K562 (cell line): ENCODE results near the gene RNF151. TPM values are rescaled to one million over a fixed set of nuclear protein-coding genes. Genes with fewer than 3 reads are reported as not detected.

Experiments
- ATAC-seq: fragments of 200-7000 bp; cut with Tn5 transposase; 3 replicates; pipeline ENCODE4 v1.9.1; 2020; ENCODE audit warnings: moderate library complexity
- BruUV-seq: library from RNA; stranded (reverse); fragments of 400-500 nt; replicated peaks from 2 replicates; lab custom pipeline; 2021; lab: Mats Ljungman, UMichigan
- CTCF ChIA-PET: fragments of 300-600 bp; formaldehyde crosslinking; extraction: SDS; loops from one replicate; lab custom pipeline; 2021; ENCODE audit warnings: low intra/inter-chr PET ratio; lab: Yijun Ruan, JAX
- POLR2A ChIA-PET: fragments of 300-600, 350-650 bp; sonication (Branson Sonifier 250); formaldehyde crosslinking; extraction: SDS; loops from one replicate; lab custom pipeline; 2021; ENCODE audit warnings: antibody characterized with exemption, inconsistent platforms; lab: Yijun Ruan, JAX
- DNase-seq, 4 experiments: peaks; one replicate each; pipeline versions ENCODE4 v3.0.0 to v3.0.0-alpha.2; 2011 to 2018; ENCODE audit warnings: low spot score in 3 of 4, mixed read lengths in 3 of 4; ENCODE audit errors: extremely low read depth in 1 of 4
- FAIRE-seq: peaks from 2 replicates; lab custom pipeline; 2011; peaks lifted over from hg19 to GRCh38; lab: Jason Lieb, UNC
- H2AFZ ChIP-seq: 2 replicates; pipeline ENCODE4 v1.6.0; 2011; ENCODE audit warnings: low read depth, low read length, control low read depth, inconsistent platforms
- H3K27ac ChIP-seq: fragments of 200-600 bp; 3 replicates; pipeline ENCODE4 v1.8.0; 2011; ENCODE audit warnings: low read depth, mild to moderate bottlenecking, control low read depth, inconsistent platforms, low read length, moderate library complexity, mixed read lengths; ENCODE audit errors: extremely low read depth
- H3K27me3 ChIP-seq, 2 experiments: fragments of 300-600 bp in 1 of 2; 2 replicates in 1 of 2; 3 replicates in 1 of 2; pipeline versions ENCODE4 v1.6.0 to v1.8.0; 2011; ENCODE audit warnings: inconsistent platforms in 2 of 2, low read length in 2 of 2, mild to moderate bottlenecking in 1 of 2, mixed read lengths in 1 of 2, moderate library complexity in 1 of 2; ENCODE audit not compliant: control insufficient read depth in 2 of 2, insufficient read depth in 2 of 2
- H3K36me3 ChIP-seq: fragments of 300-600 bp; 3 replicates; pipeline ENCODE4 v1.8.0; 2011; ENCODE audit warnings: mild to moderate bottlenecking, low read length, inconsistent platforms; ENCODE audit not compliant: control insufficient read depth, insufficient read depth
- H3K4me1 ChIP-seq, 2 experiments: fragments of 200-600 bp in 1 of 2; replicated peaks in 1 of 2; 2 replicates in 1 of 2; 3 replicates in 1 of 2; pipeline versions ENCODE4 v1.5.1 to v1.8.0; 2011; ENCODE audit warnings: inconsistent platforms in 2 of 2, low read length in 2 of 2, mild to moderate bottlenecking in 1 of 2, mixed read lengths in 1 of 2, moderate library complexity in 1 of 2; ENCODE audit not compliant: control insufficient read depth in 2 of 2, insufficient read depth in 2 of 2
- H3K4me2 ChIP-seq: 2 replicates; pipeline ENCODE4 v1.6.1; 2011; ENCODE audit warnings: low read length, control low read depth, inconsistent platforms, mixed read lengths; ENCODE audit not compliant: insufficient read depth
- H3K4me3 ChIP-seq: fragments of 200-600 bp; sonication (generic), shearing (Covaris generic); 2 replicates; pipeline ENCODE4 v1.5.1; 2016; ENCODE audit warnings: control low read depth, inconsistent platforms
- H3K79me2 ChIP-seq: fragments of 200-600 bp; 3 replicates; pipeline ENCODE4 v1.8.0; 2011; ENCODE audit warnings: low read length, inconsistent platforms; ENCODE audit not compliant: control insufficient read depth, insufficient read depth
- H3K9ac ChIP-seq, 2 experiments: 2 replicates each; pipeline versions ENCODE4 v1.6.0 to v1.6.1; 2011; ENCODE audit warnings: low read depth in 2 of 2, low read length in 2 of 2, control low read depth in 1 of 2, inconsistent platforms in 1 of 2, mild to moderate bottlenecking in 1 of 2, mixed read lengths in 1 of 2; ENCODE audit not compliant: insufficient read depth in 1 of 2
- H3K9me1 ChIP-seq: one replicate; pipeline ENCODE4 v1.6.0; 2011; ENCODE audit warnings: inconsistent platforms, mild to moderate bottlenecking, low read length, moderate library complexity; ENCODE audit not compliant: control insufficient read depth, insufficient read depth
- H3K9me3 ChIP-seq: replicated peaks from 2 replicates; pipeline ENCODE4 v1.5.1; 2011; ENCODE audit warnings: low read depth, low read length, inconsistent platforms; ENCODE audit not compliant: control insufficient read depth, insufficient read depth
- H4K20me1 ChIP-seq: replicated peaks from 2 replicates; pipeline ENCODE4 v1.6.1; 2011; ENCODE audit warnings: low read length, inconsistent platforms, mixed read lengths; ENCODE audit not compliant: control insufficient read depth, insufficient read depth
- DIDO1 ChIP-seq: fragments of 450-650 bp; IDR thresholded peaks from 2 replicates; pipeline ENCODE4 v1.6.1; 2016; ENCODE audit warnings: low read depth, missing biosample characterization, missing genetic modification characterization
- PATZ1 ChIP-seq: fragments of 250-450 bp; sonication (Bioruptor Pico); IDR thresholded peaks from 2 replicates; pipeline ENCODE4 v1.5.0; 2020; ENCODE audit warnings: mild to moderate bottlenecking, borderline replicate concordance
- SMARCA4 ChIP-seq: fragments of 450-650 bp; IDR thresholded peaks from 2 replicates; pipeline ENCODE4 v1.6.1; 2016
- SRF ChIP-seq, 2 experiments: fragments of 250-450, 450-650 bp in 1 of 2; sonication (Bioruptor Pico) in 1 of 2; sonication (generic) in 1 of 2; formaldehyde crosslinking; IDR thresholded peaks; 2 replicates each; pipeline versions ENCODE4 v1.5.0 to v1.5.1; 2020 to 2022; ENCODE audit warnings: mild to moderate bottlenecking in 1 of 2, missing genetic modification reagents in 1 of 2
- TEAD1 ChIP-seq, 2 experiments: fragments of 450-650 bp in 1 of 2; sonication (generic) in 1 of 2; formaldehyde crosslinking; IDR thresholded peaks; 2 replicates each; pipeline versions ENCODE4 v1.4.0 to v1.8.0; 2020 to 2022; ENCODE audit warnings: mild to moderate bottlenecking in 2 of 2, missing genetic modification reagents in 1 of 2
- TEAD2 ChIP-seq: fragments of 450-650 bp; IDR thresholded peaks from 2 replicates; pipeline ENCODE4 v1.6.1; 2016; ENCODE audit warnings: missing genetic modification characterization, control low read depth, missing compliant biosample characterization
- ZNF644 ChIP-seq: fragments of 200-800 bp; sonication (Bioruptor generic); IDR thresholded peaks from 2 replicates; pipeline ENCODE4 v1.6.1; 2016; ENCODE audit warnings: low read depth, missing genetic modification characterization, missing compliant biosample characterization
- WGBS: fragments of 100-300 bp; shearing (Covaris generic); methylation state at CpG from one replicate; pipeline ENCODE4 v1.1.6; 2016; ENCODE audit warnings: low coverage, mixed read lengths; ENCODE audit not compliant: insufficient coverage; ENCODE audit errors: missing lambda C conversion rate; 5-methylcytosine and 5-hydroxymethylcytosine counted together
- in situ Hi-C: fragments of 300-500 bp; cut with MboI; formaldehyde crosslinking; loops from 4 replicates; pipeline ENCODE4 v1.15.0; 2018; ENCODE audit warnings: inconsistent platforms, mixed read lengths
- intact Hi-C: fragments of 100-400 bp; cut with micrococcal nuclease; formaldehyde crosslinking; loops from 2 replicates; pipeline ENCODE4 v1.14.2; 2022
- polyA plus RNA-seq, 8 experiments: library from polyadenylated mRNA; depleted of rRNA in 4 of 8; stranded (reverse) in 5 of 8; unstranded in 3 of 8; fragments of >200 nt; fragmentation: Nextera tagmentation in 2 of 8; fragmentation: Illumina TruSeq in 1 of 8; extraction: Ambion mirVana in 2 of 8; extraction: Trizol in 1 of 8; gene quantifications; 2 replicates each; pipeline versions ENCODE4 v1.2.1 to v1.2.3, GENCODE V29; 2011 to 2014; ENCODE audit warnings: inconsistent platforms in 1 of 8, missing spikeins in 1 of 8
- total RNA-seq, 7 experiments: library from RNA; depleted of rRNA in 6 of 7; stranded (reverse); fragments of >200 nt in 6 of 7; fragmentation: Illumina TruSeq in 2 of 7; extraction: Trizol in 2 of 7; gene quantifications; 2 replicates each; pipeline versions ENCODE4 v1.2.1 to v1.2.3, GENCODE V29; 2011 to 2021; ENCODE audit warnings: low replicate concordance in 1 of 7

Gene RNF151
- total and polyA plus RNA-seq, 9 of the 15 experiments (the other 6 are each of a cell fraction or from before 2014, with no cell fraction given), result not detected

DNA sequence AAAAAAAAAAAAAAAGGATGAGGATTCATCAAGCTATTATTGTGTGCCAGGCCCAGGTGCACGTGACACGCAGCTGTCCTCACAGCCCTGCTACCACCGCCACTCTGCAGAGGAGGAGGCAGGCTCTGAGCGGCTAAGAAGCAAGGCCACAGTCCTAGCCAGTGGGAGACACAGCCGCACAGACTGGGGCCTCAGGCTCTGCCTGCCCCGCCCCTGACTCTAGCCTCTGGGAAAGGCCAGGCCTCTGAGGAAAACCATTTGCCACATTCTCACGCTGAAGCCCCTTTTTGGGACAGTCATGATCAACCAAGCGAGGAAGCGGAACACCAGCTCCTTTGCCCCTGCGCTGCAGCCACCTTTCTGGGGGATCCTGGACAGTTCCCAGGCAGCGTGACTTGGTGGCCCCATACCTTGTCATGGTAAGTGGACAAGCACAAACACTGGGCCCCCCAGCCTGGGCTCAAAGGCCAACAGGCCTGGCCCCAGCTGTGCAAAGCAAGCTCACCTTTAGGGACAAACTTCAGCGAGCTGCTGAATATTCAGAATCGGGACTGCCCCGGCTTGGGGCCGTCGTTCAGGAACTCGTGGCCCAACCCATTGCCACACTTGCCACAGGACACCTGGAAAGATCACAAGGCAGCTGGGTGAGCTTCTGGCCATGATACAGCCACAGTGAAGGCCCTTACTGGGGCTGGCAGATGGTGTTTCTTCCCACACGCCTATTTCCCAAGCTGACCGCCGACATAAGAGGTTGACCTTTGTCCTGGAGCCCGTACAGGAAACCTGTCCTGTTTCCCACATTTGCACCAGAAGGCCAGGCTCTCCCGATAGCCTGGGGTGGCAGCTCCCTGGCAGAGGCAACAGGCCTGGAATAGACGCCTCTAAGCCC, 26.1 kb upstream of the RNF151 start:
- Histone ChIP-seq H3K27me3 (no peaks in the 10 kb centered on the region), H2AFZ (no peak overlapping the region), H3K9me3 (no peaks in the 10 kb centered on the region), H3K36me3 (peaks cover 37% of the 10 kb centered on the region; the same call in 2 of the 3 replicates), H3K27ac (no peak overlapping the region), H3K4me3 (no peak overlapping the region), H3K4me1 (peaks cover 27 to 60% of the 10 kb centered on the region in 2 experiments), H3K79me2 (peaks cover 20% of the 10 kb centered on the region), H3K9me1 (peaks cover 8% of the 10 kb centered on the region), H4K20me1 (peaks cover 7% of the 10 kb centered on the region), H3K4me2 (no peak overlapping the region), H3K9ac (peak overlapping the region in 1 of 2 experiments; percentile 91; a peak in 2 of 4 replicates)
- no peak for ATAC-seq
- BruUV-seq, result no TSS peak
- intact Hi-C loops, result no loop called here
- no peak for DNase-seq
- in situ Hi-C loops, result no loop called here
- FAIRE-seq, result no peak
- ChIA-PET CTCF (no interaction called here), POLR2A (interaction anchor here (0.6 to 1.6 kb wide), 8 partner anchors 8 to 333 kb away, joined by 3 to 7 read pairs (median 3); partner anchors contain the start of gene RPS2)
- 91% methylated on average over 22 of the region's 23 CpGs for WGBS
- TF ChIP-seq TEAD1 (CRISPR knock-in tag; IDR thresholded peaks at IDR 0.05) (no peak), SMARCA4 (no peak), SRF (CRISPR knock-in tag; IDR thresholded peaks at IDR 0.05) (no peak), TEAD2 (tag) (no peak), PATZ1 (no peak), DIDO1 (tag) (no peak), ZNF644 (tag) (no peak)
